PC-9 (cell line): ENCODE data around the gene GDPD3. TPM values are rescaled to one million over a fixed set of nuclear protein-coding genes. Genes with fewer than 3 reads are reported as not detected.

ENCODE experiments used
- BruUV-seq: library from RNA; stranded (reverse); fragments of 400-500 nt; replicated peaks from 2 replicates; lab custom pipeline; 2021; lab: Mats Ljungman, UMichigan
- CTCF ChIA-PET: fragments of 300-600 bp; sonication (Branson Sonifier 250); formaldehyde crosslinking; loops from one replicate; lab custom pipeline; 2022; ENCODE audit warnings: antibody characterized with exemption; lab: Charles Lee
- POLR2A ChIA-PET: fragments of 300-600 bp; sonication (Branson Sonifier 250); formaldehyde crosslinking; loops from one replicate; lab custom pipeline; 2022; ENCODE audit warnings: antibody characterized with exemption; ENCODE audit not compliant: unreplicated experiment; lab: Charles Lee
- DNase-seq, 2 experiments: peaks; one replicate each; pipeline versions ENCODE4 v3.0.0 to v3.0.0-alpha.2; 2015 to 2022; ENCODE audit warnings: mixed read lengths in 1 of 2
- H2AFZ ChIP-seq: fragments of 200-600 bp; sonication (generic); 2 replicates; pipeline ENCODE4 v1.8.1; 2017; ENCODE audit warnings: antibody characterized with exemption
- H3F3A ChIP-seq: fragments of 200-600 bp; sonication (generic); 2 replicates; pipeline ENCODE4 v1.8.1; 2017; ENCODE audit warnings: antibody characterized with exemption, mild to moderate bottlenecking, low read depth; ENCODE audit not compliant: insufficient read depth
- H3K27ac ChIP-seq: fragments of 200-600 bp; sonication (generic); 2 replicates; pipeline ENCODE4 v1.6.1; 2016; ENCODE audit warnings: mixed run types
- H3K27me3 ChIP-seq: fragments of 200-600 bp; sonication (generic); 2 replicates; pipeline ENCODE4 v1.6.1; 2016; ENCODE audit warnings: low read depth, mixed run types; ENCODE audit not compliant: insufficient read depth
- H3K36me3 ChIP-seq: fragments of 200-600 bp; sonication (generic); 2 replicates; pipeline ENCODE4 v1.6.1; 2016; ENCODE audit warnings: low read depth, mixed run types
- H3K4me1 ChIP-seq: fragments of 200-600 bp; sonication (generic); replicated peaks from 2 replicates; pipeline ENCODE4 v1.6.1; 2016; ENCODE audit warnings: mixed run types; ENCODE audit not compliant: insufficient read depth
- H3K4me2 ChIP-seq: fragments of 200-600 bp; sonication (generic); 2 replicates; pipeline ENCODE4 v1.6.1; 2017; ENCODE audit warnings: mixed run types
- H3K4me3 ChIP-seq: fragments of 200-600 bp; sonication (generic); 2 replicates; pipeline ENCODE4 v1.6.1; 2016; ENCODE audit warnings: mixed run types
- H3K79me2 ChIP-seq: fragments of 200-600 bp; sonication (generic); 2 replicates; pipeline ENCODE4 v1.6.1; 2017; ENCODE audit warnings: low read depth, mixed run types
- H3K9me2 ChIP-seq: fragments of 200-600 bp; sonication (generic); 2 replicates; pipeline ENCODE4 v1.8.1; 2017; ENCODE audit warnings: mild to moderate bottlenecking; ENCODE audit not compliant: insufficient read depth
- H3K9me3 ChIP-seq: fragments of 200-600 bp; sonication (generic); 2 replicates; pipeline ENCODE4 v1.8.1; 2016; ENCODE audit warnings: low read depth; ENCODE audit not compliant: insufficient read depth
- H4K20me1 ChIP-seq: fragments of 200-600 bp; sonication (generic); 2 replicates; pipeline ENCODE4 v1.8.1; 2017; ENCODE audit not compliant: insufficient read depth
- CTCF ChIP-seq: fragments of 200-600 bp; sonication (generic); conservative IDR thresholded peaks from 2 replicates; pipeline ENCODE4 v1.6.1; 2017; ENCODE audit warnings: mixed run types, antibody characterized with exemption, mild to moderate bottlenecking, moderate library complexity
- EZH2 ChIP-seq: fragments of 200-600 bp; sonication (generic); IDR thresholded peaks from 2 replicates; pipeline ENCODE4 v1.8.0; 2017; ENCODE audit warnings: antibody characterized with exemption, low read depth
- intact Hi-C: fragments of 100-400 bp; cut with micrococcal nuclease; formaldehyde crosslinking; loops from one replicate; pipeline ENCODE4 v1.10.0; 2022; ENCODE audit not compliant: unreplicated experiment
- total RNA-seq: library from RNA; stranded (reverse); gene quantifications from 2 replicates; pipeline ENCODE4 v1.2.3, GENCODE V29; 2021

GDPD3 gene
- total RNA-seq, 1 experiment from 2014 or later: 27.5 TPM

GRCh38 chr16:30078744-30079143 is 34.6 kb downstream of the GDPD3 start:
- peaks cover 34% of the 10 kb centered on the region for H4K20me1 ChIP-seq
- ChIA-PET CTCF (interaction anchor here (0.6 kb wide), 1 partner anchor 532 kb away, joined by 3 read pairs; no protein-coding TSS in a partner anchor), POLR2A (interaction anchor here (0.6 to 0.7 kb wide), 3 partner anchors 11 to 26 kb away, joined by 5 to 11 read pairs (median 7); no protein-coding TSS in a partner anchor)
- TF ChIP-seq CTCF (no peak), EZH2 (no peak)
- peaks cover 59% of the 10 kb centered on the region for H3K79me2 ChIP-seq
- H3K27ac ChIP-seq: no peak overlapping the region
- no peak overlapping the region for H3K4me2 ChIP-seq
- no peaks in the 10 kb centered on the region for H3K27me3 ChIP-seq
- intact Hi-C loops: no loop called here
- BruUV-seq: no TSS peak
- peaks cover 36% of the 10 kb centered on the region for H3F3A ChIP-seq
- H3K9me2 ChIP-seq: no peaks in the 10 kb centered on the region
- H2AFZ ChIP-seq: no peak overlapping the region
- peaks cover 23% of the 10 kb centered on the region for H3K4me1 ChIP-seq
- DNase-seq: no peak
- H3K4me3 ChIP-seq: no peak overlapping the region
- peaks cover 41% of the 10 kb centered on the region; the same call in 1 of the 2 replicates for H3K36me3 ChIP-seq
- H3K9me3 ChIP-seq: no peaks in the 10 kb centered on the region

- no TSS peak for BruUV-seq
- H3K27ac ChIP-seq: no peak overlapping the region
- H3K4me1 ChIP-seq: peaks cover 23% of the 10 kb centered on the region
- no peaks in the 10 kb centered on the region for H3K9me3 ChIP-seq
- intact Hi-C loops: no loop called here
- TF ChIP-seq CTCF: no peak
- TF ChIP-seq EZH2: no peak
- no peak for DNase-seq
- H3K9me2 ChIP-seq: no peaks in the 10 kb centered on the region
- H3K79me2 ChIP-seq: peaks cover 59% of the 10 kb centered on the region
- peak overlapping the region; percentile 93 for H3K4me2 ChIP-seq
- peaks cover 36% of the 10 kb centered on the region; the same call in 1 of the 2 replicates for H3K36me3 ChIP-seq
- peaks cover 34% of the 10 kb centered on the region for H4K20me1 ChIP-seq
- peaks cover 43% of the 10 kb centered on the region for H3F3A ChIP-seq
- H3K27me3 ChIP-seq: no peaks in the 10 kb centered on the region
- no peak overlapping the region for H2AFZ ChIP-seq
- POLR2A ChIA-PET: interaction anchor here (0.5 kb wide), 1 partner anchor 293 kb away, joined by 5 read pairs; no protein-coding TSS in a partner anchor
- peak overlapping the region; percentile 87; the same call in 1 of the 2 replicates for H3K4me3 ChIP-seq
- CTCF ChIA-PET: no interaction called here
Observed at GRCh38 chr16:30077656-30078055, 35.7 kb downstream of the GDPD3 start.

- intact Hi-C loops: no loop called here
- Histone ChIP-seq H3K9me2 (no peaks in the 10 kb centered on the region), H4K20me1 (peaks cover 40% of the 10 kb centered on the region), H3K9me3 (no peaks in the 10 kb centered on the region), H3K27ac (peak overlapping the region; percentile 79), H3K36me3 (peaks cover 43% of the 10 kb centered on the region), H3K79me2 (peaks cover 57% of the 10 kb centered on the region), H2AFZ (peak overlapping the region; percentile 69), H3F3A (peaks cover 56% of the 10 kb centered on the region), H3K4me1 (peaks cover 23% of the 10 kb centered on the region), H3K4me2 (peak overlapping the region; percentile 93), H3K4me3 (peak overlapping the region; percentile 87), H3K27me3 (no peaks in the 10 kb centered on the region)
- ChIA-PET CTCF (interaction anchor here (0.6 kb wide), 1 partner anchor 29 kb away, joined by 3 read pairs; no protein-coding TSS in a partner anchor), POLR2A (interaction anchor here (0.6 to 0.9 kb wide), 3 partner anchors 14 to 483 kb away, joined by 3 to 4 read pairs (median 3); no protein-coding TSS in a partner anchor)
- no TSS peak for BruUV-seq
- DNase-seq: no peak
- TF ChIP-seq CTCF (no peak), EZH2 (no peak)
Observed at GRCh38 chr16:30076276-30076791, 37.0 kb downstream of the GDPD3 start.
